ENCODE data around the gene KDF1.

DNA sequence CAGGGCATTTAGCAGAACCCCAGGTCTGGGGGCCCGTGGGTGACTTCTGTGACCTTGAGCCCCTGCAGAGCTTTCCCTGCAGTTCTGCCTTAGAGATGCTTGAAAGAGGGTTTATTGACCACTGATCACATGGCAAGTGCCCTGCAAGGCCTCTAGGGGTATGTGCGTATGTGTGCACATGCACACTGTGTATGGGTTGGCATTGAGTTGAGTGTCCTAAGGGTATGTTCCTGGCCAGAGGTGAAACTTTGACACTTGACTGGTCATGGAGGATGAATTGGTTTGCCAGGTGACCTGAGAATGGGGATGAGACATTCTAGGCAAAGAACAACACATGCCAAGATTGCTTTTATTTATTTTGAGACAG lies 21.6 kb downstream of the KDF1 start:
- TF ChIP-seq POLR2AphosphoS5 (IDR thresholded peaks at IDR 0.05; ENCODE audit: low read depth, low read length) (no peak), SP1 (IDR thresholded peaks at IDR 0.05; ENCODE audit: low read depth) (no peak)
